Prostate gland (tissue), 2 donors: ENCODE measurements around the gene AGPAT2.

Source experiments
- CTCF ChIP-seq, 4 experiments: fragments of 200-600 bp in 2 of 4; fragments of 450-650 bp in 2 of 4; sonication (generic) in 2 of 4; IDR thresholded peaks; 1 replicate in 3 of 4; 2 replicates in 1 of 4; pipeline ENCODE4 v1.5.1; 2016 to 2019; ENCODE audit warnings: antibody characterized with exemption in 4 of 4, mild to moderate bottlenecking in 2 of 4, moderate library complexity in 2 of 4
- POLR2A ChIP-seq: fragments of 450-650 bp; IDR thresholded peaks from one replicate; pipeline ENCODE4 v1.6.1; 2016; ENCODE audit warnings: antibody characterized with exemption, mild to moderate bottlenecking

- TF ChIP-seq CTCF (IDR thresholded peaks at IDR 0.05) (no peak), POLR2A (no peak)
Observed at GRCh38 chr9:136713550-136713949, 26.3 kb upstream of the AGPAT2 start.
